Mesenchymal stem cell (in vitro differentiated cells and primary cell): ENCODE results near the gene DOCK2.

Experiments
- DNase-seq: peaks from one replicate; pipeline ENCODE4 v3.0.0-alpha.2; 2013
- H2AFZ ChIP-seq: one replicate; pipeline ENCODE4 v1.6.1; 2013; ENCODE audit warnings: low read depth, mild to moderate bottlenecking, control low read depth, inconsistent platforms, low read length, moderate library complexity
- H2AK5ac ChIP-seq: 2 replicates; pipeline ENCODE4 v1.6.1; 2013; ENCODE audit warnings: low read length, moderate library complexity, mild to moderate bottlenecking, inconsistent platforms; ENCODE audit not compliant: severe bottlenecking
- H2BK120ac ChIP-seq: one replicate; pipeline ENCODE4 v1.6.1; 2013; ENCODE audit warnings: low read depth, mild to moderate bottlenecking, inconsistent platforms, low read length, moderate library complexity
- H2BK12ac ChIP-seq, 2 experiments: one replicate each; pipeline ENCODE4 v1.6.1; 2013; ENCODE audit warnings: inconsistent platforms in 2 of 2, low read length in 2 of 2, mild to moderate bottlenecking in 2 of 2, moderate library complexity in 2 of 2, control low read depth in 1 of 2
- H2BK15ac ChIP-seq: one replicate; pipeline ENCODE4 v1.6.1; 2013; ENCODE audit warnings: mild to moderate bottlenecking, low read depth, inconsistent platforms; ENCODE audit not compliant: poor library complexity, severe bottlenecking
- H2BK5ac ChIP-seq: 2 replicates; pipeline ENCODE4 v1.6.1; 2013; ENCODE audit warnings: low read depth, mild to moderate bottlenecking, low read length, control low read depth, inconsistent platforms; ENCODE audit not compliant: poor library complexity, severe bottlenecking
- H3K14ac ChIP-seq, 2 experiments: one replicate each; pipeline ENCODE4 v1.6.1; 2013; ENCODE audit warnings: inconsistent platforms in 2 of 2, low read length in 2 of 2, control low read depth in 1 of 2, mild to moderate bottlenecking in 1 of 2, moderate library complexity in 1 of 2
- H3K18ac ChIP-seq, 2 experiments: one replicate each; pipeline ENCODE4 v1.6.1; 2013; ENCODE audit warnings: inconsistent platforms in 2 of 2, low read length in 2 of 2, control low read depth in 1 of 2, low read depth in 1 of 2, mild to moderate bottlenecking in 1 of 2
- H3K23ac ChIP-seq, 2 experiments: one replicate each; pipeline ENCODE4 v1.6.1; 2013; ENCODE audit warnings: inconsistent platforms in 2 of 2, low read length in 2 of 2, mild to moderate bottlenecking in 2 of 2, moderate library complexity in 2 of 2, control low read depth in 1 of 2
- H3K27ac ChIP-seq: 2 replicates; pipeline ENCODE4 v1.5.1; 2013; ENCODE audit warnings: mild to moderate bottlenecking, moderate library complexity, low read length, control low read depth, inconsistent platforms; ENCODE audit not compliant: poor library complexity, severe bottlenecking
- H3K27me3 ChIP-seq, 2 experiments: 2 replicates each; pipeline versions ENCODE4 v1.6.1 to v1.7.0; 2013; ENCODE audit warnings: low read length in 2 of 2, mild to moderate bottlenecking in 2 of 2, moderate library complexity in 2 of 2, control low read depth in 1 of 2, inconsistent platforms in 1 of 2; ENCODE audit not compliant: control insufficient read depth in 1 of 2, insufficient read depth in 1 of 2
- H3K36me3 ChIP-seq, 2 experiments: 2 replicates each; pipeline versions ENCODE4 v1.6.1 to v1.7.0; 2013; ENCODE audit warnings: low read length in 2 of 2, control low read depth in 1 of 2, inconsistent platforms in 1 of 2, low read depth in 1 of 2, mild to moderate bottlenecking in 1 of 2; ENCODE audit not compliant: insufficient read depth in 2 of 2, control insufficient read depth in 1 of 2
- H3K4ac ChIP-seq, 2 experiments: one replicate each; pipeline ENCODE4 v1.6.1; 2013; ENCODE audit warnings: inconsistent platforms in 2 of 2, low read length in 2 of 2, mild to moderate bottlenecking in 2 of 2, moderate library complexity in 2 of 2, control low read depth in 1 of 2, low read depth in 1 of 2
- H3K4me1 ChIP-seq: 2 replicates; pipeline ENCODE4 v1.6.1; 2013; ENCODE audit warnings: low read depth, low read length, control low read depth; ENCODE audit not compliant: control insufficient read depth, insufficient read depth
- H3K4me2 ChIP-seq: 2 replicates; pipeline ENCODE4 v1.6.1; 2013; ENCODE audit warnings: low read length, mild to moderate bottlenecking, inconsistent platforms; ENCODE audit not compliant: poor library complexity, severe bottlenecking
- H3K4me3 ChIP-seq, 2 experiments: 2 replicates each; pipeline versions ENCODE4 v1.5.1 to v1.7.0; 2013; ENCODE audit warnings: low read length in 2 of 2, mild to moderate bottlenecking in 2 of 2, control low read depth in 1 of 2, low read depth in 1 of 2; ENCODE audit not compliant: insufficient read depth in 1 of 2
- H3K79me1 ChIP-seq: replicated peaks from 2 replicates; pipeline ENCODE4 v1.6.1; 2013; ENCODE audit warnings: mild to moderate bottlenecking, control low read depth, low read length, inconsistent platforms; ENCODE audit not compliant: poor library complexity, severe bottlenecking
- H3K9ac ChIP-seq: 2 replicates; pipeline ENCODE4 v1.7.0; 2013; ENCODE audit warnings: mild to moderate bottlenecking, low read length, moderate library complexity
- H3K9me3 ChIP-seq: 2 replicates; pipeline ENCODE4 v1.7.0; 2013; ENCODE audit warnings: mild to moderate bottlenecking, low read length; ENCODE audit not compliant: control insufficient read depth
- H4K8ac ChIP-seq: one replicate; pipeline ENCODE4 v1.6.1; 2013; ENCODE audit warnings: inconsistent platforms, mild to moderate bottlenecking, low read length, moderate library complexity
- H4K91ac ChIP-seq: one replicate; pipeline ENCODE4 v1.6.1; 2013; ENCODE audit warnings: mild to moderate bottlenecking, low read length, inconsistent platforms
- WGBS: methylation state at CpG from one replicate; pipeline ENCODE4 v1.1.7; 2013; ENCODE audit warnings: mixed read lengths; 5-methylcytosine and 5-hydroxymethylcytosine counted together

DOCK2 gene

GRCh38 chr5:169944922-169945680, 308.0 kb downstream of the DOCK2 start:
- Histone ChIP-seq H3K4ac (peak overlapping the region in 1 of 2 experiments; percentile 48), H3K27me3 (no peaks in the 10 kb centered on the region), H4K91ac (peak overlapping the region; percentile 66), H3K23ac (no peak overlapping the region), H2BK5ac (no peak overlapping the region), H3K9me3 (no peaks in the 10 kb centered on the region), H3K14ac (no peak overlapping the region), H2BK120ac (no peak overlapping the region), H3K4me1 (peaks cover 8% of the 10 kb centered on the region), H4K8ac (no peak overlapping the region), H3K27ac (peak overlapping the region; percentile 3), H3K4me3 (peak overlapping the region in 1 of 2 experiments; percentile 41), H3K79me1 (peaks cover 22% of the 10 kb centered on the region), H2AK5ac (no peak overlapping the region), H3K4me2 (no peak overlapping the region), H2AFZ (no peak overlapping the region), H3K36me3 (peaks cover 0 to 9% of the 10 kb centered on the region in 2 experiments), H2BK15ac (no peak overlapping the region), H3K9ac (peak overlapping the region; percentile 82), H3K18ac (peak overlapping the region; percentile 40 to 84), H2BK12ac (no peak overlapping the region)
- no peak for DNase-seq
- 78% methylated on average over 5 of the region's 8 CpGs for WGBS

GRCh38 chr5:169945831-169946261, 308.8 kb downstream of the DOCK2 start:
- Histone ChIP-seq H3K36me3 (peaks cover 0 to 16% of the 10 kb centered on the region in 2 experiments), H3K14ac (no peak overlapping the region), H3K27ac (peak overlapping the region; percentile 32), H3K4me1 (peaks cover 8% of the 10 kb centered on the region), H3K4ac (peak overlapping the region; percentile 24 to 47), H2BK120ac (no peak overlapping the region), H4K8ac (peak overlapping the region; percentile 93), H2BK15ac (peak overlapping the region; percentile 90), H2BK12ac (peak overlapping the region in 1 of 2 experiments; percentile 64), H3K4me2 (no peak overlapping the region), H3K23ac (no peak overlapping the region), H2BK5ac (no peak overlapping the region), H3K18ac (peak overlapping the region; percentile 40 to 58), H2AK5ac (no peak overlapping the region), H2AFZ (peak overlapping the region; percentile 67), H3K79me1 (peaks cover 22% of the 10 kb centered on the region), H3K4me3 (peak overlapping the region in 1 of 2 experiments; percentile 41), H4K91ac (peak overlapping the region; percentile 78), H3K9me3 (no peaks in the 10 kb centered on the region), H3K9ac (peak overlapping the region; percentile 82), H3K27me3 (no peaks in the 10 kb centered on the region)
- WGBS: 41% methylated on average over 3 of the region's 3 CpGs
- DNase-seq: peak; percentile 94

- Histone ChIP-seq H3K14ac (no peak overlapping the region), H3K18ac (peak overlapping the region; percentile 40 to 58), H3K4me3 (peak overlapping the region in 1 of 2 experiments; percentile 16), H2AK5ac (no peak overlapping the region), H3K27me3 (no peaks in the 10 kb centered on the region), H3K4me2 (no peak overlapping the region), H3K36me3 (peaks cover 0 to 16% of the 10 kb centered on the region in 2 experiments), H3K4ac (peak overlapping the region in 1 of 2 experiments; percentile 24), H2BK15ac (no peak overlapping the region), H2BK120ac (no peak overlapping the region), H3K9ac (peak overlapping the region; percentile 82), H3K9me3 (no peaks in the 10 kb centered on the region), H3K27ac (no peak overlapping the region), H2BK12ac (peak overlapping the region; percentile 51 to 85), H3K79me1 (peaks cover 22% of the 10 kb centered on the region), H3K4me1 (peaks cover 8% of the 10 kb centered on the region), H4K91ac (peak overlapping the region; percentile 34), H3K23ac (no peak overlapping the region), H4K8ac (no peak overlapping the region), H2BK5ac (no peak overlapping the region), H2AFZ (no peak overlapping the region)
- DNase-seq: no peak
- 93% methylated on average over 5 of the region's 5 CpGs for WGBS
Observed at GRCh38 chr5:169946743-169947295, 309.7 kb downstream of the DOCK2 start.

- no peak overlapping the region for H2AK5ac ChIP-seq
- H4K91ac ChIP-seq: no peak overlapping the region
- H3K9ac ChIP-seq: no peak overlapping the region
- H3K4me3 ChIP-seq: no peak overlapping the region
- no peak overlapping the region for H2BK15ac ChIP-seq
- H3K4ac ChIP-seq: no peak overlapping the region
- no peak overlapping the region for H3K23ac ChIP-seq
- no peak overlapping the region for H2AFZ ChIP-seq
- H2BK12ac ChIP-seq: no peak overlapping the region
- H3K9me3 ChIP-seq: no peaks in the 10 kb centered on the region
- H3K79me1 ChIP-seq: peaks cover 7% of the 10 kb centered on the region
- no peak overlapping the region for H4K8ac ChIP-seq
- no peak overlapping the region for H3K4me2 ChIP-seq
- 93% methylated on average over 1 of the region's 2 CpGs for WGBS
- peaks cover 8% of the 10 kb centered on the region for H3K4me1 ChIP-seq
- H3K27me3 ChIP-seq: no peaks in the 10 kb centered on the region
- H3K27ac ChIP-seq: no peak overlapping the region
- H3K36me3 ChIP-seq: peaks cover 0 to 16% of the 10 kb centered on the region in 2 experiments
- no peak overlapping the region for H2BK120ac ChIP-seq
- no peak overlapping the region for H2BK5ac ChIP-seq
- no peak for DNase-seq
- no peak overlapping the region for H3K14ac ChIP-seq
- H3K18ac ChIP-seq: no peak overlapping the region
Observed at GRCh38 chr5:169950333-169950732, 313.3 kb downstream of the DOCK2 start.
